ENCODE measurements around the gene TRIM24.

GRCh38 chr7:138515001-138515528 is 55.0 kb downstream of the TRIM24 start:
- TF ChIP-seq CTCF (IDR thresholded peaks at IDR 0.05; ENCODE audit: insufficient read depth, low read length) (no peak), GABPA (IDR thresholded peaks at IDR 0.05; ENCODE audit: low read depth) (no peak)
